ENCODE results near the gene GARNL3.

DNA sequence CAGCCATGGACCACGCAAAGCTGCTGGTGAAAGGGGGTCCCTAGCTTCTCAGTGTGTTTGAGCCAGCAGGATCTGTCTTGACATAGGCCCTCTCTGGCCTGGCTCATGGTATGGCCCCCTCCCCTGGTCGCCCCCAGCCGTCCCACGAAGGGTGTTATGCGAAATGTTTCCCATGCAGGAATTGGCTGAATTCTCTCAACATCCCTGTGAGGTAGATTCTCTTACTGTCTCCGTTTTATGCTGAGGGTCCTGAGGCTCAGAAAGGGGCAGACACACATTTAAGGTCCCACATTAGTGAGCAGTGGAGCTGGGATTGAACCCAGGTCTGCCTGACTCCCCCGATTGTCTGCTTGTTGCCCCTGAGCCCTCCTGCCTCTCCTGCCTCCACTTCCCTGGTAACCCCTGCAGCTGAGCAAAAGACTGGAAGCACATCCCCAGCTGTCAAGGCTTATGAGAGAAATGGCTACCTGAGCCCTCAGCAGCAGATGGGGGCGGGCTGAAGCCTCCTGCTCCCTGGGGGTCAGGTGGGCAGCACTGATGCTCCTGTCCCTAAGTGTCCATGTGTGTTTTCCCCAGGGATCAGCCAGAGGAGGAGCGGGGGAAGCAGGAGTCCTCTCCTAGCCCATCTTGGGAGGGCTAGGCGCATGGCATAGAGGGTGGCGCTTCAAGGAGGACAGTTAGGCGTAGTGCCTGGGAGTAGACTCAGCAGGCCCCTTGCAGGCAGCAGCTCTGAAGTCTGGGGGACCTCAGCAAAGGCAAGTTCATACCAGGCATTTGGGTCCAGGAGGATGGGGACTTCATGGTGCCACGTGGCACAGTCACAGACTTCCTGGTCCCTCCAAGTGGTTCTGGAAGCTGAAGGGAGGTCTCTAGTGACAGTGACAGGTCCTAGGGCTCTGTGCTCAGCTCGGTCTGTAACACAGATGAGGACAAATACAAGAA is 49.0 kb upstream of the GARNL3 start:
- TF ChIP-seq POLR2A (IDR thresholded peaks at IDR 0.05; ENCODE audit: low read depth, low read length): no peak
- TF ChIP-seq CTCF (IDR thresholded peaks at IDR 0.05; ENCODE audit: extremely low read depth in 1 of 2, insufficient read depth in 1 of 2, low read depth in 1 of 2, low read length in 2 of 2): no peak
- TF ChIP-seq POLR2AphosphoS5 (IDR thresholded peaks at IDR 0.05; ENCODE audit: insufficient read depth, low read depth, low read length): no peak
- TF ChIP-seq JUN (IDR thresholded peaks at IDR 0.05; ENCODE audit: borderline replicate concordance, insufficient read depth, insufficient read length, low read depth): no peak
- TF ChIP-seq MYC (IDR thresholded peaks at IDR 0.05; ENCODE audit: low read depth, low read length): no peak
- TF ChIP-seq, protein P1, sequence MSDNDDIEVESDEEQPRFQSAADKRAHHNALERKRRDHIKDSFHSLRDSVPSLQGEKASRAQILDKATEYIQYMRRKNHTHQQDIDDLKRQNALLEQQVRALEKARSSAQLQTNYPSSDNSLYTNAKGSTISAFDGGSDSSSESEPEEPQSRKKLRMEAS (IDR thresholded peaks at IDR 0.05; ENCODE audit: insufficient read depth, insufficient read length): no peak
